HEK293 (cell line): ENCODE data around the gene ASIC4.
A peak's percentile ranks its signal among the peaks of the same experiment; 100 is the strongest.

Experiments
- CTCF ChIA-PET: fragments of 350-600 bp; formaldehyde crosslinking; extraction: SDS; loops from one replicate; lab custom pipeline; 2021; ENCODE audit warnings: antibody characterized with exemption; lab: Yijun Ruan, JAX
- POLR2A ChIA-PET: fragments of 300-600 bp; formaldehyde crosslinking; extraction: SDS; loops from one replicate; lab custom pipeline; 2020; ENCODE audit warnings: antibody characterized with exemption, inconsistent platforms; lab: Yijun Ruan, JAX
- H3K27ac ChIP-seq: fragments of 200-500 bp; sonication (Bioruptor generic); 2 replicates; pipeline ENCODE4 v1.5.1; 2014; ENCODE audit warnings: low read depth, low read length, control low read depth, inconsistent platforms; ENCODE audit errors: extremely low read depth
- H3K36me3 ChIP-seq, 2 experiments: fragments of 200-500 bp in 1 of 2; sonication (Bioruptor generic) in 1 of 2; 1 replicate in 1 of 2; 2 replicates in 1 of 2; pipeline ENCODE4 v1.5.1; 2014 to 2017; ENCODE audit warnings: inconsistent platforms in 2 of 2, low read length in 2 of 2; ENCODE audit not compliant: control insufficient read depth in 2 of 2, insufficient read depth in 1 of 2
- H3K4me1 ChIP-seq: fragments of 200-500 bp; sonication (Bioruptor generic); 2 replicates; pipeline ENCODE4 v1.5.1; 2014; ENCODE audit warnings: mild to moderate bottlenecking, low read length, inconsistent platforms; ENCODE audit not compliant: control insufficient read depth, insufficient read depth
- H3K4me3 ChIP-seq: 2 replicates; pipeline ENCODE4 v1.5.1; 2011; ENCODE audit warnings: low read depth, mild to moderate bottlenecking, control low read depth, low read length, moderate library complexity
- H3K9me3 ChIP-seq: fragments of 200-500 bp; sonication (Bioruptor generic); 2 replicates; pipeline ENCODE4 v1.5.1; 2014; ENCODE audit warnings: low read depth, low read length, inconsistent platforms; ENCODE audit not compliant: control insufficient read depth, insufficient read depth
- FEZF1 ChIP-seq: fragments of 450-650 bp; formaldehyde crosslinking; IDR thresholded peaks from 2 replicates; pipeline ENCODE4 v1.5.1; 2016; ENCODE audit warnings: missing biosample characterization, missing genetic modification characterization
- GLIS2 ChIP-seq: fragments of 450-650 bp; formaldehyde crosslinking; IDR thresholded peaks from 2 replicates; pipeline ENCODE4 v1.5.1; 2016; ENCODE audit warnings: missing biosample characterization, missing genetic modification characterization
- KLF10 ChIP-seq: fragments of 450-650 bp; IDR thresholded peaks from 2 replicates; pipeline ENCODE4 v1.5.1; 2018; ENCODE audit warnings: missing biosample characterization, mild to moderate bottlenecking, missing genetic modification characterization
- PRDM4 ChIP-seq: fragments of 450-650 bp; formaldehyde crosslinking; IDR thresholded peaks from 2 replicates; pipeline ENCODE4 v1.5.1; 2017; ENCODE audit warnings: missing biosample characterization, missing genetic modification characterization
- SCRT1 ChIP-seq: fragments of 450-650 bp; formaldehyde crosslinking; IDR thresholded peaks from 2 replicates; pipeline ENCODE4 v1.5.1; 2016; ENCODE audit warnings: missing biosample characterization, missing genetic modification characterization, borderline replicate concordance
- SETDB1 ChIP-seq: IDR thresholded peaks from one replicate; pipeline ENCODE4 v1.6.1; 2017; ENCODE audit warnings: mild to moderate bottlenecking, low read length, moderate library complexity, mixed read lengths; ENCODE audit not compliant: insufficient read length
- TCF7L2 ChIP-seq: IDR thresholded peaks from 2 replicates; pipeline ENCODE4 v1.6.1; 2011; ENCODE audit warnings: low read depth, mild to moderate bottlenecking, inconsistent platforms, low read length, moderate library complexity, borderline replicate concordance
- ZBTB17 ChIP-seq: fragments of 450-650 bp; formaldehyde crosslinking; IDR thresholded peaks from 2 replicates; pipeline ENCODE4 v1.5.1; 2016; ENCODE audit warnings: missing biosample characterization, missing genetic modification characterization
- ZEB2 ChIP-seq: fragments of 450-650 bp; formaldehyde crosslinking; IDR thresholded peaks from 2 replicates; pipeline ENCODE4 v1.5.1; 2016; ENCODE audit warnings: missing biosample characterization, missing genetic modification characterization
- ZFHX2 ChIP-seq: fragments of 450-650 bp; formaldehyde crosslinking; conservative IDR thresholded peaks from 2 replicates; pipeline ENCODE4 v1.5.1; 2016; ENCODE audit warnings: missing biosample characterization, missing genetic modification characterization
- ZFP41 ChIP-seq: fragments of 450-650 bp; formaldehyde crosslinking; IDR thresholded peaks from 2 replicates; pipeline ENCODE4 v1.5.1; 2016; ENCODE audit warnings: missing biosample characterization, missing genetic modification characterization, borderline replicate concordance
- ZNF146 ChIP-seq: fragments of 450-650 bp; formaldehyde crosslinking; IDR thresholded peaks from 2 replicates; pipeline ENCODE4 v1.5.1; 2016; ENCODE audit warnings: missing biosample characterization, missing genetic modification characterization
- ZNF221 ChIP-seq: fragments of 450-650 bp; formaldehyde crosslinking; IDR thresholded peaks from 2 replicates; pipeline ENCODE4 v1.5.1; 2017; ENCODE audit warnings: missing biosample characterization, missing genetic modification characterization, borderline replicate concordance
- ZNF341 ChIP-seq: fragments of 450-650 bp; formaldehyde crosslinking; IDR thresholded peaks from 2 replicates; pipeline ENCODE4; 2016; ENCODE audit warnings: low read depth, missing biosample characterization, missing genetic modification characterization
- ZNF350 ChIP-seq: fragments of 450-650 bp; formaldehyde crosslinking; IDR thresholded peaks from 2 replicates; pipeline ENCODE4 v1.5.0; 2017; ENCODE audit warnings: missing biosample characterization, mild to moderate bottlenecking, missing genetic modification characterization
- ZNF391 ChIP-seq: fragments of 450-650 bp; formaldehyde crosslinking; IDR thresholded peaks from 2 replicates; pipeline ENCODE4 v1.5.1; 2016; ENCODE audit warnings: low read depth, missing biosample characterization, missing genetic modification characterization, borderline replicate concordance
- ZNF488 ChIP-seq: fragments of 450-650 bp; formaldehyde crosslinking; IDR thresholded peaks from 2 replicates; pipeline ENCODE4 v1.5.1; 2016; ENCODE audit warnings: missing biosample characterization, missing genetic modification characterization
- ZNF518A ChIP-seq: fragments of 450-650 bp; formaldehyde crosslinking; conservative IDR thresholded peaks from 2 replicates; pipeline ENCODE4 v1.5.1; 2016; ENCODE audit warnings: low read depth, missing biosample characterization, missing genetic modification characterization
- ZNF530 ChIP-seq: fragments of 450-650 bp; formaldehyde crosslinking; IDR thresholded peaks from 2 replicates; pipeline ENCODE4 v1.5.1; 2016; ENCODE audit warnings: low read depth, missing biosample characterization, missing genetic modification characterization
- ZNF623 ChIP-seq: fragments of 450-650 bp; formaldehyde crosslinking; IDR thresholded peaks from 2 replicates; pipeline ENCODE4 v1.5.1; 2016; ENCODE audit warnings: missing biosample characterization, missing genetic modification characterization
- ZNF658 ChIP-seq: fragments of 450-650 bp; formaldehyde crosslinking; IDR thresholded peaks from 2 replicates; pipeline ENCODE4; 2016; ENCODE audit warnings: missing biosample characterization, missing genetic modification characterization
- ZNF768 ChIP-seq: fragments of 450-650 bp; formaldehyde crosslinking; IDR thresholded peaks from 2 replicates; pipeline ENCODE4 v1.5.1; 2018; ENCODE audit warnings: missing biosample characterization, mild to moderate bottlenecking, missing genetic modification characterization
- ZNF837 ChIP-seq: fragments of 450-650 bp; formaldehyde crosslinking; IDR thresholded peaks from 2 replicates; pipeline ENCODE4 v1.5.1; 2016; ENCODE audit warnings: missing biosample characterization, missing genetic modification characterization

Gene ASIC4

GRCh38 chr2:219467736-219468075, 46.6 kb upstream of the ASIC4 start:
- Histone ChIP-seq H3K9me3 (no peaks in the 10 kb centered on the region), H3K4me1 (no peaks in the 10 kb centered on the region), H3K27ac (no peak overlapping the region), H3K36me3 (peaks cover 0 to 43% of the 10 kb centered on the region in 2 experiments; a peak in 2 of 3 replicates), H3K4me3 (no peak overlapping the region)
- CTCF ChIA-PET, result interaction anchor here (0.5 to 2.5 kb wide), 7 partner anchors 9 to 394 kb away, joined by 3 to 11 read pairs (median 3); a partner anchor contains a TSS
- no peak for TF ChIP-seq GLIS2 (tag by site-specific recombination)
- no peak for TF ChIP-seq ZNF488
- TF ChIP-seq ZFP41, result no peak
- TF ChIP-seq SCRT1, result no peak
- POLR2A ChIA-PET, result no interaction called here

GRCh38 chr2:219468410-219469185, 45.7 kb upstream of the ASIC4 start:
- ChIA-PET POLR2A (interaction anchor here (1.1 kb wide), 1 partner anchor 61 kb away, joined by 3 read pairs; no protein-coding TSS in a partner anchor), CTCF (interaction anchor here (1.4 to 3.5 kb wide), 3 partner anchors 8 to 72 kb away, joined by 4 to 12 read pairs (median 11); no protein-coding TSS in a partner anchor)
- no peak overlapping the region for H3K4me3 ChIP-seq
- no peaks in the 10 kb centered on the region for H3K4me1 ChIP-seq
- no peak overlapping the region for H3K27ac ChIP-seq
- TF ChIP-seq ZFHX2 (tag by site-specific recombination) (0 out of 2 replicates have a peak, but pooled peaks have one; percentile 7), ZNF221 (tag by site-specific recombination) (no peak), ZNF530 (tag by site-specific recombination) (no peak), ZNF146 (tag by site-specific recombination) (no peak), ZNF623 (tag by site-specific recombination) (no peak), ZNF837 (no peak)
- TF ChIP-seq, all 188 proteins: peak for 1
- H3K36me3 ChIP-seq, result peaks cover 0 to 47% of the 10 kb centered on the region in 2 experiments; a peak in 1 of 3 replicates
- H3K9me3 ChIP-seq, result no peaks in the 10 kb centered on the region

- Histone ChIP-seq H3K27ac (no peak overlapping the region), H3K4me3 (no peak overlapping the region), H3K4me1 (no peaks in the 10 kb centered on the region), H3K36me3 (peaks cover 0 to 49% of the 10 kb centered on the region in 2 experiments; a peak in 1 of 3 replicates), H3K9me3 (no peaks in the 10 kb centered on the region)
- ChIA-PET POLR2A (no interaction called here), CTCF (interaction anchor here (0.9 to 3.5 kb wide), 5 partner anchors 10 to 72 kb away, joined by 3 to 14 read pairs (median 4); no protein-coding TSS in a partner anchor)
- TF ChIP-seq PRDM4 (tag by site-specific recombination), result no peak
- no peak for TF ChIP-seq ZBTB17 (tag by site-specific recombination)
- TF ChIP-seq GLIS2 (tag by site-specific recombination), result 0 out of 2 replicates have a peak, but pooled peaks have one; percentile 39
- TF ChIP-seq TCF7L2, result no peak
- no peak for TF ChIP-seq SETDB1
- no peak for TF ChIP-seq ZNF658 (tag by site-specific recombination)
- no peak for TF ChIP-seq KLF10 (tag by site-specific recombination)
- TF ChIP-seq ZNF350 (tag by site-specific recombination), result no peak
- no peak for TF ChIP-seq ZNF341 (tag by site-specific recombination)
- no peak for TF ChIP-seq ZNF768 (tag by site-specific recombination)
- no peak for TF ChIP-seq ZEB2 (tag by site-specific recombination)
- TF ChIP-seq ZNF518A, result no peak
- TF ChIP-seq ZNF391 (tag by site-specific recombination), result no peak
- TF ChIP-seq FEZF1 (tag by site-specific recombination), result no peak
These were observed 45.0 kb upstream of the ASIC4 start for GRCh38 chr2:219469186-219469724.
